Measurements from ENCODE around the gene LAPTM5.

GRCh38 chr1:30701258-30701633, 56.3 kb downstream of the LAPTM5 start:
- TF ChIP-seq, protein P1, sequence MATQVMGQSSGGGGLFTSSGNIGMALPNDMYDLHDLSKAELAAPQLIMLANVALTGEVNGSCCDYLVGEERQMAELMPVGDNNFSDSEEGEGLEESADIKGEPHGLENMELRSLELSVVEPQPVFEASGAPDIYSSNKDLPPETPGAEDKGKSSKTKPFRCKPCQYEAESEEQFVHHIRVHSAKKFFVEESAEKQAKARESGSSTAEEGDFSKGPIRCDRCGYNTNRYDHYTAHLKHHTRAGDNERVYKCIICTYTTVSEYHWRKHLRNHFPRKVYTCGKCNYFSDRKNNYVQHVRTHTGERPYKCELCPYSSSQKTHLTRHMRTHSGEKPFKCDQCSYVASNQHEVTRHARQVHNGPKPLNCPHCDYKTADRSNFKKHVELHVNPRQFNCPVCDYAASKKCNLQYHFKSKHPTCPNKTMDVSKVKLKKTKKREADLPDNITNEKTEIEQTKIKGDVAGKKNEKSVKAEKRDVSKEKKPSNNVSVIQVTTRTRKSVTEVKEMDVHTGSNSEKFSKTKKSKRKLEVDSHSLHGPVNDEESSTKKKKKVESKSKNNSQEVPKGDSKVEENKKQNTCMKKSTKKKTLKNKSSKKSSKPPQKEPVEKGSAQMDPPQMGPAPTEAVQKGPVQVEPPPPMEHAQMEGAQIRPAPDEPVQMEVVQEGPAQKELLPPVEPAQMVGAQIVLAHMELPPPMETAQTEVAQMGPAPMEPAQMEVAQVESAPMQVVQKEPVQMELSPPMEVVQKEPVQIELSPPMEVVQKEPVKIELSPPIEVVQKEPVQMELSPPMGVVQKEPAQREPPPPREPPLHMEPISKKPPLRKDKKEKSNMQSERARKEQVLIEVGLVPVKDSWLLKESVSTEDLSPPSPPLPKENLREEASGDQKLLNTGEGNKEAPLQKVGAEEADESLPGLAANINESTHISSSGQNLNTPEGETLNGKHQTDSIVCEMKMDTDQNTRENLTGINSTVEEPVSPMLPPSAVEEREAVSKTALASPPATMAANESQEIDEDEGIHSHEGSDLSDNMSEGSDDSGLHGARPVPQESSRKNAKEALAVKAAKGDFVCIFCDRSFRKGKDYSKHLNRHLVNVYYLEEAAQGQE (IDR thresholded peaks at IDR 0.05; ENCODE audit: insufficient read depth in 1 of 2, low read depth in 2 of 2, low read length in 2 of 2), result no peak
- TF ChIP-seq SIN3A (IDR thresholded peaks at IDR 0.05; ENCODE audit: borderline replicate concordance, insufficient read depth, low read length) (no peak), TAF1 (IDR thresholded peaks at IDR 0.05; ENCODE audit: borderline replicate concordance, insufficient read depth, low read length) (no peak), POLR2AphosphoS5 (IDR thresholded peaks at IDR 0.05; ENCODE audit: low read depth, low read length) (no peak)
